ENCODE data around the gene FLOT2.

- TF ChIP-seq CTCF (optimal IDR thresholded peaks at IDR 0.05 in 1 of 3, IDR thresholded peaks at IDR 0.05 in 1 of 3, conservative IDR thresholded peaks at IDR 0.05 in 1 of 3; ENCODE audit: extremely low read depth in 1 of 3, insufficient read depth in 2 of 3, low read length in 3 of 3) (no peak), EZH2 (IDR thresholded peaks at IDR 0.05; ENCODE audit: low read length) (no peak)
Measured at GRCh38 chr17:28846231-28846630, 51.3 kb downstream of the FLOT2 start.

Data from keratinocyte (primary cell).